NCI-H187 (cell line): Measurements from ENCODE around the gene SLC35E2B.
"Not testable (repeated sequence)": the region's sequence is repeated elsewhere in the genome, so short reads cannot be mapped to it uniquely, and the experiment has no call there.

Experiments used
- DNase-seq, 2 experiments: peaks; one replicate each; lab custom pipeline; 2025; lab: John Stamatoyannopoulos, UW

Gene SLC35E2B

GRCh38 chr1:1638528-1638927 lies 54.1 kb downstream of the SLC35E2B start:
- DNase-seq = not testable (repeated sequence)

DNA sequence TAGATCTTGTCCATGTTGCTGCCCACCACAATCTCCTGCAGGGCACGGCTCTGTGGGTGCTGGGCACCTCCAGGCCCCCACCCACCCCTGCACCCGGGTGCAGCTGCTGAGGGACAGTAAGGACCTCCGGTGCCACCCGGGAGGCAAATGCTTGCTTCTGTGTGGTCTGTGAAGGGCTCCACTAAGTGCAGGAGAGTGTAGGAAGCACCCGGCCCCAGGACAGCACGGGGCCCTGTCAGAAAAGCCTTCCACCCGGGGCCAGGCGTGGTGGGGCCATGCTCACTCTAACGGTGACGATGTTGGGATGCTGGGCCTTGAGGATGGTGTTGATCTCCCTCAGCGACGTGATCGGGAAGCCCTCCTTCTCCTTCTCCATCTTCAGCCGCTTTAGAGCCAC lies 55.1 kb downstream of the SLC35E2B start:
- not testable (repeated sequence) for DNase-seq

- not testable (repeated sequence) for DNase-seq
Observed at GRCh38 chr1:1636621-1637478, 55.7 kb downstream of the SLC35E2B start.

DNA sequence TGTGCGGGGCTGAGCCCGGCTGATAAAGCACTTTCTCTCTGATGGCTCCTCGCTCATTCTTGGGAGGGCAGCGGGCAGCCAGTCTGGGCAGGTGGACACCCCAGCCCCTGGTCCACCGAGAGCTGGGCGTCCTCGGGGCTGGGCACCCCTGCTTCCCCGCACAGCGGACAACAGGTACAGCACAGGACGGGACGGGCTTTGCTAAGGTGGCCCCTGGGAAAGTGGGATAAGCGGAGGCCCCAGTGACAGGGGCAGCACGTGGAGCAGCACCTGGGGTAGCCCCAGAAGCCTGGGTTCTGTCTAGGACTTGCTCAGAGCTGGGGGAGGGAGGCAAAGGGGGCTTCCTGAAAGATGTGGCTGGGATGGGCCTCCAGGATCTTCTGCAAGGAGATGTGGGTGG lies 58.0 kb downstream of the SLC35E2B start:
- DNase-seq = not testable (repeated sequence)

- not testable (repeated sequence) for DNase-seq
Observed at GRCh38 chr1:1633409-1633808, 59.2 kb downstream of the SLC35E2B start.

- DNase-seq = no peak
Observed at GRCh38 chr1:1631782-1632420, 60.7 kb downstream of the SLC35E2B start, which contains the start of gene MMP23B. MMP23B (plus strand) TSS chr1:1632173; CDS start chr1:1632219, 46 bp downstream.

DNA sequence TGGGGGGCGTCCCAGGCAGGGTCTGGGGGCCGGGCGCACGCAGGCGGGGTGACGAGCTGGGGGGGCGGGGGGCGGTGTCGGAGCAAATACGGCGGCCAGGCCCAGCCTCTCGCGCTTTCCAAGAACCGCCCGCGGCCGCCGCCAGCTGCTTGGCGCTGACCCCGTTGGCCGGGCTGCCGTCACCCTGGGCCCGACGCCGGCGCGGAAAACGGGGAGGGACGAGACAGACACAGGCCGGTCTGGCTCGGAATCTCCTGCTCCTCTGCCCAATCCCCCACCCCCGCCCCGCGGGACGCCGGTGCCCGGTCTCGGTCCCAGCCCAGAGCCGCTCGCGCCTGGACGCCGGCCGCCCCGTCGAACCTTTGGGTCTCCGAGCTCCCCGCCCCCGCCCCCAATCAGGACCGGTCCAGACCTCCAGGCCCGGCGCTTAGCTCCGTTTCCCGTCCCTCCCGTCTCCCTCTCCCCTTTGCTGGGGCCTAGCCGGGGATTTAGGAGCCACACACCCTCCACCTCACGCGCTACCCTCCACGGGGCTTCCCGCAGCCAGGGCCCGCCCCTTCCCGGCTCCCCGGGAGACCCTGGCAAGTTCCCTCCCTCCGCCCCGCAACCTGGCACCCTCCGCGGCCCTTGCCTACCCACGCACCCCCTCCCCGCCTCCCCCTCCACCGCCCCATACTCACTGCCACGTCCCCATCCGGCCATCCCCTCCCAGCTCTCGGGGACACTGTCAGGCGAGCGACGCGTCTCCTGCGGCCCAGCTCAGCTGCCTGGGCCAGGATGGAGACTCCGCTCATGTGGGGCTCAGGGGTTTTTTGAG lies 61.4 kb downstream of the SLC35E2B start:
- no peak for DNase-seq

- peak; percentile 33 to 64 for DNase-seq
Observed at GRCh38 chr1:1630191-1630964, 62.2 kb downstream of the SLC35E2B start.

DNA sequence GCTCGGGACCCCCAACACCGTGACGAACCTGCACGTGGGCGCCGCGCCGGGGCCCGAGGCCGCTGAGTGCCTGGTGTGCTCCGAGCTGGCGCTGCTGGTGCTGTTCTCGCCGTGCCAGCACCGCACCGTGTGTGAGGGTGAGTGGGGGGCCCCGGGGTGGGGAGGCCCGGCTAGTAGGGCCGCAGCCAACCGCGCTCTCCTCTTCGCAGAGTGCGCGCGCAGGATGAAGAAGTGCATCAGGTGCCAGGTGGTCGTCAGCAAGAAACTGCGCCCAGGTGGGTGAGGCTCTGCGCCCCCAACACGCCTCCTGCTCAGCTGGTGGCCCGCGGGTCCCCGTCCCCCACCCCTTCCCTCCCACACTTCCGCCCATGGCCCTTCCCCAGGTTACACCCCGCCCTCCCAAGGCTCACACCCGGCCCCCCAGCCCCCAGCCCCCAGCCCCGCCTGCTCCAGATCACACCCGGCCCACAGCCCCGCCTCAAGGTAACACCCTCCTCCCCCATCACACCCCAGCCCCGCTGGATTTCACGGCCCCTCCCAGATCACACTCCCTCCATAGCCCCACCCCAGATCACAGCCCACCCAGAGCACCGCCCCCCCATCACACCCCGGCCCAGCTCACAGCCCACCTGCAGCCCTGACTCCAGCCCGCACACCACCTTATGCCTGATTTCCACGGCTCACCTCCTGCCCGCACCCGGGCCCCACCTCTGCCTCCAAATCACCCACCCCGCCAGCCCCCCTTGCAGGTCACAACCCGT lies 63.0 kb downstream of the SLC35E2B start:
- DNase-seq = no peak

- no peak for DNase-seq
Observed at GRCh38 chr1:1628754-1629429, 63.7 kb downstream of the SLC35E2B start.

DNA sequence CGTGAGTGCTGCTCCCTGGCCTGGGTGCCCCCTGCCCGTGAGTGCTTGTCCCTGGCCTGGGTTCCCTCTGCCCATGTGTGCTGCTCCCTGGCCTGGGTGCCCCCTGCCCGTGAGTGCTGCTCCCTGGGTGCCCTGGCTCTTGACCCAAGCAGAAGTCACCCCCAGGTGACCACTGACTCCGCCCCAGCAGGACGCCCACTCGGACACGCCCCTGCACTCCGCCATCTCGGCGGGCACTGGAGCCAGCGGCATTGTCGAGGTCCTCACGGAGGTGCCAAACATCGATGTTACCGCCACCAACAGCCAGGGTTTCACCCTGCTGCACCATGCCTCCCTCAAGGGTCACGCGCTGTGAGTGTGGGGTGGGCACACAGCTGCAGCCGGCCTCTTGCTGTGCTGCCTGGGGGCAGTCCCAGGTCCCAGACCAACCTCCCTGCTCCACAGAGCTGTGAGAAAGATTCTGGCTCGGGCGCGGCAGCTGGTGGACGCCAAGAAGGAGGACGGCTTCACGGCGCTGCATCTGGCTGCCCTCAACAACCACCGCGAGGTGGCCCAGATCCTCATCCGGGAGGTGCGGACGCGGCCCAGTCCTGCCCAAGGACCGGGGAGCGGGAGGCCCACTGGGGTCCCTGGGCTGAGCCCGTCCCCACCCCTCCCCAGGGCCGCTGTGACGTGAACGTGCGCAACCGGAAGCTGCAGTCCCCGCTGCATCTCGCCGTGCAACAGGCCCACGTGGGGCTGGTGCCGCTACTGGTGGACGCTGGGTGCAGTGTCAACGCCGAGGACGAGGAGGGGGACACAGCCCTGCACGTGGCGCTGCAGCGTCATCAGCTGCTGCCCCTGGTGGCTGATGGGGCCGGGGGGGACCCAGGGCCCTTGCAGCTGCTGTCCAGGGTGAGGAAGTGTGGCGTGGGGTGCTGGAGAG lies 64.5 kb downstream of the SLC35E2B start:
- DNase-seq = no peak

DNA sequence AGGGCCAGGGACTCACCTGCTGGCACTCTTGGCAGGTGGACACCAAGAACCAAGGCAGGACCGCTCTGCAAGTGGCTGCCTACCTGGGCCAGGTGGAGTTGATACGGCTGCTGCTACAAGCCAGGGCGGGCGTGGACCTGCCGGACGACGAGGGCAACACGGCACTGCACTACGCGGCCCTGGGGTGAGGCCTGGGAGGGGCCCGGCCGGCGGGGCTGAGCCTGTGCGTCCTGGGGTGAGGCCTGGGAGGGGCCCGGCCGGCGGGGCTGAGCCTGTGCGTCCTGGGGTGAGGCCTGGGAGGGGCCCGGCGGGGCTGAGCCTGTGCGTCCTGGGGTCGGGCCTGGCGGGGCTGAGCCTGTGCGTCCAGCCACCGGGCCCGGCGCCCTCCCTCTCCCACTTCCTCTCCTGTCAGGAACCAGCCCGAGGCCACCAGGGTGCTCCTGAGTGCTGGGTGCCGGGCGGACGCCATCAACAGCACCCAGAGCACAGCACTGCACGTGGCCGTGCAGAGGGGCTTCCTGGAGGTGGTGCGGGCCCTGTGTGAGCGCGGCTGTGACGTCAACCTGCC lies 65.2 kb downstream of the SLC35E2B start:
- no peak for DNase-seq

DNA sequence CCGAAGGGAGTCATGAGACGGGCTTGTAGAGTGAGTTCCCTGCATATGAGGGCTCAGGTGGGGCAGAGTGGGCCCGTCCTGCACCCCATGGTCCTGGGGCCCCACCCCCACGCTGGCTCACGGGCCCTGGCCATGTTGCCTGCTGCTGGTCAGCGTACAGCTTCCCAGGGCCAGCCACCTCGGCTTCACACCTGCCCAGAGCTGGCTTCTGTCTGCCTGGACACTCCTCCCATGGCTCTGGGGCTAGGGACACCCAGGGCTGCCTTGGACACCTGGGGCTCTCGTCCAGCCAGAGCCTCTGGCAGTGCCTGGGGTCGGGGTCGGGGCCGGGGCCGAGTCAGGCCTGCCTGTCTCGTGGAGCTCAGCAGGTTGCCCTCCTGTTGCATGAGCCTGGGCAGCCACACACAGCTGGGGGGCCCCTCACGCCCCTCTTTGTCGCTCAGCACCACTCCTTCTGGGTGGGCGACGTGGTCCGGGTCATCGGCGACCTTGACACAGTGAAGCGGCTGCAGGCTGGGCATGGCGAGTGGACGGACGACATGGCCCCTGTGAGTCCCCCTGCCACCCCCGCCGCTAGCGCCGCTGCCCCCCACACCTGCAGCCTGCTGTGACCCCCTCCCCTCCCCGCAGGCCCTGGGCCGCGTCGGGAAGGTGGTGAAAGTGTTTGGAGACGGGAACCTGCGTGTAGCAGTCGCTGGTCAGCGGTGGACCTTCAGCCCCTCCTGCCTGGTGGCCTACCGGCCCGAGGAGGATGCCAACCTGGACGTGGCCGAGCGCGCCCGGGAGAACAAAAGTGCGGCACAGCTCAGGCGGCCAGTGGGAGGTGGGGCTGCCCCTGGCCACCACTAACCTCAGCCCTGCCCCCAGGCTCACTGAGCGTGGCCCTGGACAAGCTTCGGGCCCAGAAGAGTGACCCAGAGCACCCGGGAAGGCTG lies 66.1 kb downstream of the SLC35E2B start:
- no peak for DNase-seq

- DNase-seq = no peak
Observed at GRCh38 chr1:1625824-1626206, 66.8 kb downstream of the SLC35E2B start.

GRCh38 chr1:1625404-1625775 lies 67.2 kb downstream of the SLC35E2B start:
- no peak for DNase-seq

DNA sequence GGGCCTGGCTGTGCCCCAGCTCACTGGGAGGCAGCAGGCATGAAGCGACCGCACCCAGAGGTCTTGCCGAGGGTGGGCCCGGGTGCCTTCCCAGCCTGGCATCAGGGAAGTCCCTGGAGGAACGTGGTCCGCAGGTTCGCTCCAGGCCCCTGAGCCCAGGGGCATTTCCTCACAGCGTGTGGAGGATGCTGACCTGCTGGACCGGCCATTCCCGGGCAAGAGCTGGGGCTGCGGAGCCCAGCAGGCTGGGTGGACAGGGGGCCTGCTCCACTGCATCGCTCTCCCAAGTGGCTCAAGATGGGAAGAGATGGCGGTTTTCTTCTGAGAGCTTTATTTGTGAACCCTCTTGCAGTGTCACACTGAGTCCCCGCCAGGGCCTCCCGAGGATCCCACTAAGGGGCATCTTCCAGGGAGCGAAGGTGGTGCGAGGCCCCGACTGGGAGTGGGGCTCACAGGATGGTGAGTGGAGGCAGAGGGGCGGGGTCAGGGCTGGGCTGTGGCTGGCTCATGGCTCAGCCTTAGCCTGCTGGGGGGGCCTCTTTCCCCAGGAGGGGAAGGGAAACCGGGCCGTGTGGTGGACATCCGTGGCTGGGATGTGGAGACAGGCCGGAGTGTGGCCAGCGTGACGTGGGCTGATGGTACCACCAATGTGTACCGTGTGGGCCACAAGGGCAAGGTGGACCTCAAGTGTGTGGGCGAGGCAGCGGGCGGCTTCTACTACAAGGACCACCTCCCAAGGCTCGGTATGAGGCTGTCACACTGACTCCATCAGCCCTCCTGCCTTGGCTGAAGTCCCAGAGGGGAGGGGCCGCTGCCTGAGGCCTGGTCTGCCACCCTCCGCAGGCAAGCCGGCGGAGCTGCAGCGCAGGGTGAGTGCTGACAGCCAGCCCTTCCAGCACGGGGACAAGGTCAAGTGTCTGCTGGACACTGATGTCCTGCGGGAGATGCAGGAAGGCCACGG lies 67.9 kb downstream of the SLC35E2B start:
- DNase-seq = no peak
